ENCODE data around the gene C16orf82.
A peak's percentile ranks its signal among the peaks of the same experiment; 100 is the strongest.

C16orf82 gene

GRCh38 chr16:27106305-27106704 is 39.6 kb downstream of the C16orf82 start:
- no peak for TF ChIP-seq CTCF (IDR thresholded peaks at IDR 0.05; ENCODE audit: borderline replicate concordance, insufficient read depth, low read depth, low read length)

DNA sequence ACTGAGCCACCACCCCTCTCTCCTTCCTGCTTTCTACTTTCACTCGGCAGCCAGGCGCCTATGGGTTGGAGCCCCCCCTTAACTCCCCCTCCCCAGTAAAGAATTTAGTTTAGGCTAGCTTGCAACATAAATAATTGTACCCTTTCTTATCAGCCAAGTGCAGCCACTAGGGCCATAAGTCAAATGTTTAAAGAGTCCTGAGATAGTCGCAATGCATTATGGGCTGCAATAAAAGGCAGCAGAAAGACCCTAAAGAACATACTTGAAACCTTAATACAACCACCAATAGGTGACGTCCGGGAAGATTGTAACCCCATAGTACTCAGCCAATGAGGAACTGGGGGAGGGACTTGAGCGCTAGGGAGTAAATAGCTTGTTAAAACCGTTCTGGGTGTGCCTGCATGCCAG is 40.5 kb downstream of the C16orf82 start:
- no peak overlapping the region for H3K4me3 ChIP-seq (ENCODE audit: low read depth, low read length)
- TF ChIP-seq CTCF (IDR thresholded peaks at IDR 0.05; ENCODE audit: borderline replicate concordance, insufficient read depth, low read depth, low read length): no peak

More at GRCh38 chr16:27106305-27106704, 39.6 kb downstream of the C16orf82 start:
- H3K4me3 ChIP-seq (ENCODE audit: low read depth, low read length): no peak overlapping the region

- TF ChIP-seq CTCF (IDR thresholded peaks at IDR 0.05; ENCODE audit: borderline replicate concordance, insufficient read depth, low read depth, low read length): no peak
These were observed 41.5 kb downstream of the C16orf82 start for GRCh38 chr16:27108051-27108770.

DNA sequence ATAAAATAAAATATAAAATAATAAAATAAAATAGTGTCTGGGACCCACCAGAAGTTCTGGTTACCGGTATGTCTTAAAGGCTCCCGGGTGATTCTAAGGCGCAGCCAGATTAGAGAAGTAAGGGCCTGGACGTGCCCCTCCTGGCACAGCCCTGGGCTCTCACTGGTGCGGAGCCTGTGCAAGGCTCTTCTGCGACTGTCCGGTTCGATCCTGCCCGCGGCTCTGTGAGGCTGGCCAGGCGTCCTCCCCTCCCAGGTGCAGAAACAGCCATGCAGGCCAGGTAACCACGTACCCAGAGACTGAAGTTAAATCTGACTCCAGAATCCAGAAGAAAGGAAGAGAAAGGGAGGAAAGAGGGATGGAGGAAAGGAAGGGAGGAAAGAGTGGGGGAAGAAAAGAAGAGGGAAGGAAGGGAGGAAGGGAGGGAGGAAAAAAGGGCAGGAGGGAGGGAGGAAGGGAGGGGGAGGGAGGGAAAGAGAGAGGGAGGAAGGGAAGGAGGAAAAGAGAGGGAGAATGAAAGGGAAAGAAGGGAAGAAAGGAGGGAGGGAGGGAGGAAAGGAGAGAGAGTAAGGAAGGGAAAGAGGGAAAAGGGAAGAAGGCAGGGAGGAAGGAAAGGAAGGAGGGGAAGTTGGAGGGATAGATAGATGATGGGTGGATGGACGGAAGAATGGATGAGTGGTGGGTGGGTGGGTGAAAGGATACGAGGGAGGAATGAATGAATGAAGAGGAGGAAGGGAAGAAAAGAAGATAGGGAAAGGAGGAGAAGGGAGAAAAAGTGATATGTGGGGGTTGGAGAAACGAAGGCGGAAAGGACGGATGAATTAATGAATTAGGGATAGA is 42.3 kb downstream of the C16orf82 start:
- no peak for TF ChIP-seq CTCF (IDR thresholded peaks at IDR 0.05; ENCODE audit: borderline replicate concordance, insufficient read depth, low read depth, low read length)
- H3K4me3 ChIP-seq (ENCODE audit: low read depth, low read length): no peak overlapping the region

More at GRCh38 chr16:27108051-27108770, 41.5 kb downstream of the C16orf82 start:
- no peak overlapping the region for H3K4me3 ChIP-seq (ENCODE audit: low read depth, low read length)

DNA sequence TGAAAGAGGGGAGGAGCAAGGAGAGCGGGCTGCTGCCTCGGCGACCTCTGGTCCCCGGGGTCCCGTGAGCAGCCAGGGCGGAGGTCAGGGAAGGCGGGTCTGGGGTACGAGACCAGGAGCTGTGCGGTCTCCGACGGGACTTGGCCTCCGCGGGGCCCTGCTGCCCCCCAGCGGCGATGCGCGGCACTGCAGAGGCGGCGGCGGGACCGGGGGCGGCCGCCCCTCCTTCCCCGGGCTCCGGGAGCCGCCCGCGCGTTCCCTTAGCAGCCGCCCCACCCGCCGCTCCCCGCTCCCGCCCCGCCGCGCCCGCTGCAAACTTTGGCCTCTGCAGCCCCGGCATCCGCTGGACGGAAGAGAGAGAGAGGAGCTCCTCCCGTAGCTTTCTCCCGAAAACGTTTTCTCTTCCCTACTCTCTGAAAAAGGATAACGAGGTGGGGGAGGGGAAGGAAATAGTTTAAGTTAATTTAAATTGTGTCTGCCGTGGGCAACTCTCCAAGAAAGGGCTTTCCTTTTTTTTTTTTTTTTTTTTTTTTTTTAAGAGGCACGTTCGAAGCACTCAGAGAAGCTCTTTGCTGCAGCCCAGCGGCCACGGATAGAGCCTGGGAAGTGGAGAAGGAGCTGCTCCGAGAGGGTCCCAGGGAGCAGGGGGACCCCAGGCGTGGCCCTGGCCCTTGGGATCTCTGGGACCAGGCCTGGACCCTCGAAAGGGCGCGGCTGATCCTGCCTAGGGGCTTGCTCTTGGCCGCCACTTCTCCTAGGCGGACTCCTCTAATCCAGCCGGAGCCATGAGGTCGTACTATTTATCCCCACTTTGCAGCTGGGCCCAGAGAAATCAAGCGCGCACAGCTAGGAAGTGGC is 43.2 kb downstream of the C16orf82 start:
- no peak overlapping the region for H3K4me3 ChIP-seq (ENCODE audit: low read depth, low read length)
- TF ChIP-seq CTCF (IDR thresholded peaks at IDR 0.05; ENCODE audit: borderline replicate concordance, insufficient read depth, low read depth, low read length): peak; percentile 99

DNA sequence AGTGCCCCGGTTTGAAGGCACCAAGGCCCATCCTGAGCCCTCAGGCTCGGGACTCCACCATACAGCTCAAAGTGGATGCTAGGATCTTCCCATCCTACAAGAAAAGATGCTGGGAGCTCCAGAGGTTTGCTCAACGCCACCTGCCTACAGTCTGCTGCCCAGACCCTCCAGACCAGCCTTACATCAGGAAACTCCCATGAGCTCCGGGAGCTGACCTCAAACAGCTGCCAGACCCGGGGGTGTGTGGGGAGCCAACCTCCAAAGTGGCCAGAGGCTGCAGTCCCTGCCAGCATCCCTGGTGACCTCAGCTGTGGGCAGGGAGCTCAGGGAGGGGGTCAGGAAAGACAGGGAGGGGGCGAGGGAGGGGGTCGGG is 43.8 kb downstream of the C16orf82 start:
- H3K4me3 ChIP-seq (ENCODE audit: low read depth, low read length): no peak overlapping the region
- TF ChIP-seq CTCF (IDR thresholded peaks at IDR 0.05; ENCODE audit: borderline replicate concordance, insufficient read depth, low read depth, low read length): no peak
